Left lobe of liver (tissue), 2 donors: ENCODE results near the gene GPC5. TPM values are rescaled to one million over a fixed set of nuclear protein-coding genes. Genes with fewer than 3 reads are reported as not detected.
"Not testable (repeated sequence)": the region's sequence is repeated elsewhere in the genome, so short reads cannot be mapped to it uniquely, and the experiment has no call there.

ENCODE experiments used
- ATAC-seq: fragments of 200-7000 bp; cut with Tn5 transposase; one replicate; pipeline ENCODE4 v1.9.1; 2020; ENCODE audit warnings: mild to moderate bottlenecking, moderate library complexity
- DNase-seq: peaks from one replicate; pipeline ENCODE4 v3.0.0-alpha.2; 2020; ENCODE audit warnings: low spot score
- total RNA-seq: library from RNA; stranded (reverse); gene quantifications from one replicate; pipeline ENCODE4 v1.2.1, GENCODE V29; 2021
- donor health status: DM: no; HTN: no; CAD: no; lungs with moderate emphysema.
- donor health status: DM: no; HTN: yes; CAD: no.

Gene GPC5
- total RNA-seq, 1 donor from 2014 or later, result 0.65 TPM

- DNase-seq (no peak), ATAC-seq (no peak)
These were observed 364.5 kb downstream of the GPC5 start for GRCh38 chr13:91762957-91763356.

- DNase-seq (no peak), ATAC-seq (no peak)
These were observed 366.1 kb downstream of the GPC5 start for GRCh38 chr13:91764527-91764926.

- DNase-seq (no peak), ATAC-seq (no peak)
These were observed 369.2 kb downstream of the GPC5 start for GRCh38 chr13:91767651-91768050.

- DNase-seq (no peak), ATAC-seq (no peak)
These were observed 370.3 kb downstream of the GPC5 start for GRCh38 chr13:91768746-91769145.

GRCh38 chr13:91771229-91771628, 372.8 kb downstream of the GPC5 start:
- peak; percentile 29 for ATAC-seq
- DNase-seq, result no peak

- ATAC-seq, result no peak
- DNase-seq, result no peak
These were observed 375.3 kb downstream of the GPC5 start for GRCh38 chr13:91773591-91774227.

- ATAC-seq, result no peak
- no peak for DNase-seq
These were observed 376.0 kb downstream of the GPC5 start for GRCh38 chr13:91774397-91774796.

GRCh38 chr13:91776611-91777193, 378.3 kb downstream of the GPC5 start:
- no peak for ATAC-seq

GRCh38 chr13:91778123-91778522, 379.7 kb downstream of the GPC5 start:
- DNase-seq (no peak), ATAC-seq (no peak)

More at GRCh38 chr13:91776611-91777193, 378.3 kb downstream of the GPC5 start:
- DNase-seq, result no peak

- not testable (repeated sequence) for DNase-seq
- ATAC-seq, result peak; percentile 33
These were observed 383.7 kb downstream of the GPC5 start for GRCh38 chr13:91781982-91782691.

GRCh38 chr13:91785431-91786119, 387.2 kb downstream of the GPC5 start:
- ATAC-seq (no peak), DNase-seq (no peak)

GRCh38 chr13:91792054-91792453, 393.6 kb downstream of the GPC5 start:
- ATAC-seq (no peak), DNase-seq (no peak)

GRCh38 chr13:91797567-91797966, 399.1 kb downstream of the GPC5 start:
- ATAC-seq (no peak), DNase-seq (no peak)

GRCh38 chr13:91798338-91798737, 399.9 kb downstream of the GPC5 start:
- not testable (repeated sequence) for DNase-seq, ATAC-seq

- DNase-seq, ATAC-seq: not testable (repeated sequence)
These were observed 403.4 kb downstream of the GPC5 start for GRCh38 chr13:91801772-91802171.

- DNase-seq (no peak), ATAC-seq (no peak)
These were observed 404.5 kb downstream of the GPC5 start for GRCh38 chr13:91802957-91803356.

GRCh38 chr13:91804724-91805123, 406.3 kb downstream of the GPC5 start:
- no peak for ATAC-seq
- DNase-seq, result no peak

- DNase-seq, result no peak
- peak; percentile 49 for ATAC-seq
These were observed 407.2 kb downstream of the GPC5 start for GRCh38 chr13:91805605-91806004.

GRCh38 chr13:91809161-91809560, 410.7 kb downstream of the GPC5 start:
- ATAC-seq (no peak), DNase-seq (no peak)

- no peak for DNase-seq
- ATAC-seq, result no peak
These were observed 414.8 kb downstream of the GPC5 start for GRCh38 chr13:91813253-91813652.

- no peak for ATAC-seq
These were observed 417.9 kb downstream of the GPC5 start for GRCh38 chr13:91816263-91816807.

More at GRCh38 chr13:91816263-91816807, 417.9 kb downstream of the GPC5 start:
- DNase-seq, result no peak
